SW480 (cell line): ENCODE results near the gene NMT2.
"Not testable (repeated sequence)": the region's sequence is repeated elsewhere in the genome, so short reads cannot be mapped to it uniquely, and the experiment has no call there.

ENCODE experiments used
- DNase-seq: peaks from one replicate; pipeline ENCODE4 v3.0.0-alpha.2; 2016; ENCODE audit warnings: low spot score

NMT2 gene

GRCh38 chr10:15168291-15168785, at the start of gene NMT2:
Gene NMT2 (minus strand): TSS chr10:15168693. CDS start chr10:15168612, 81 bp downstream.
- DNase-seq, result peak; percentile 86

- no peak for DNase-seq
Measured at GRCh38 chr10:15216700-15217099, 48.2 kb upstream of the NMT2 start.

- DNase-seq, result no peak
Measured at GRCh38 chr10:15214237-15214636, 45.7 kb upstream of the NMT2 start.

- no peak for DNase-seq
Measured at GRCh38 chr10:15213461-15213861, 45.0 kb upstream of the NMT2 start.

DNA sequence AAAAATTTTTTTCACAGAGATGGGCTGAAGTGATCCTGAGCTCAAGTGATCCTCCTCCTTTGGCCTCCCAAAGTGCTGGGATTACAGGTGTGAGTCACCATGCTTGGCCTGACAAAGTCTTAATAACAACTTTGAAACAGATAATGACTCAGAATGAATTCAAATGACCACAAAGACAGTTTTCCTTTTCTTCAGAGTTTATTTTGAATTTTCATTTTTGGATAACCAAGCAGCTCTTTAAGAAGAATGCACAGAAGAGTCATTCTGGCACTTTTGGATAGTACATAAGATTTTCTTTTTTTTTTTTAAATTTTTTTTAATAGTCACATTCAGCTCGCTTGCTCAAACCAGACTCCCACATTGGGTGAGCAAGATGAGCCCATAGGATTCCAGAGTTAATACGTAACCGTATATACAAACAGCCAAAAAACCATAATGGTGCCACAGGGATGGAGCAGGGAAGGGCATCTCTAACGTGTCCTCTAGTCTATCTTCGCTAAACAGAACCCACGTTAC, 43.0 kb upstream of the NMT2 start:
- no peak for DNase-seq

DNA sequence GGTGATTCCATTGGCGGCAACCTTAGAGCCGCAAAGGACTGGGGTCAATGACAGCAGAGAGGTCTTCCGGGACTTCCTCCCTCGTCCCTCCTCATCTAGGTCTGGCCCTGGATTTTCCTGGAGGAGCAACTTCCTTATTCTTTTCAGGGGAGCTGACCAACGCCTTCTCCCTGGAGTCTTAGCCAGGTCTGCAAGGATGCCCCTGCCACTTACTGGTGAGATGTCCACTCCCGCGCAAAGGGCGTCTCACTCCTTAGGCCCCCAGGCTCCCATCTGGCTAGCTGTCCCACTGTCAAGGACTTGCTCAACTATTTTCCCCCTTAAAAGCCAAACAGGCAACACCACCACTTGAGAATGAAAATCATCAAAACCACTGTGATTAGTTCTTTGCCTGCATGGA, 42.0 kb upstream of the NMT2 start:
- DNase-seq, result no peak

DNA sequence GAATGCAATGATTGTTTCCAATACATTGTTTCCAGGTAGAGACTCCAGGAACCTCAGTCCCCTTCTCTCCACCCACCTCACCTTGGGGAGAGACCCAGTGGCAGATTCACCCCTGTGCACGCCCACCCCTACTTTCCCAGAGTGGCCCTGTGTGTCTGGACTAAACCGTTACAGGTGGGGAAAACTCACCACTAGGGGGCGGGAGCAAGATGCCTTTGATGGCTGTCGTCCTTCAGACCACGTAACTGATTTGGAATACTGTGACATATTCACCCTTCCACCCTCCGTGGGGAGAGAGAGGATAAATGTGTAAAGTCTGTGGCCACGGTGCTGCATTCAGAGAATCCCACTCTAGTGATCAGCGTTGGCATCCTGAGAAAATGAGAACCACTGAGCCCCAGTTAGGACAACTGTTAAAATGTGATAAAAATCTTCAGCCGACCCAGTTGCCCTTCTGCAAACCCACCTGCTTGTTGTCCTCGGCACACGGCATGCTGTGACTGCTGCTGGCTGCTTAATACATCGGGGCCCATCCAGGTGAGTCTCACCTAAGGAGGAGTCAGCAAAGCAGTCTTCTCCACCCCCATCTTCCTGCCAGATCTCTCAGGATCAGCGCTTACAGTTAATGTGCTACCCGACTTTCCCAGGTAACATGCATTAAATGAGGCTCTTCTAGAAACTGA, 41.5 kb upstream of the NMT2 start:
- DNase-seq, result peak; percentile 64

DNA sequence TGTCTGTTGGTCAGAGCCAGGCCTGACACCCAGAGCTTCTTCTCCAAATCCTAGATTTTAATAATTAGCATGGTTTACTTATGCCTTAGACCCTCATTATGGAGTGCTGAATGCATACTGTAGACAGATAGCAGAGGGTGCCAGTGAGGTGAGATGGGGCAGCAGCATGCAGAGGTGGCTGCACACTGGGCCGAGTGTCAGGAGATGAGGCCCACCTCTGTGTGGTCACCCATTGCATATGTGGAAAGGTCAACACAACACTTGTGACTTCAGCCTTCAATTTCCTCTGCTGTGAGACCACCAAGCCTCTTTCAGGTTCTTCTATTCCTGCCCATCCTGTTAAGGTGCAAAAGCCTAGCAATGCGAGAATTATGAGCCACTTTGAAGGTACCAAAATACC, 39.7 kb upstream of the NMT2 start:
- DNase-seq, result no peak

DNA sequence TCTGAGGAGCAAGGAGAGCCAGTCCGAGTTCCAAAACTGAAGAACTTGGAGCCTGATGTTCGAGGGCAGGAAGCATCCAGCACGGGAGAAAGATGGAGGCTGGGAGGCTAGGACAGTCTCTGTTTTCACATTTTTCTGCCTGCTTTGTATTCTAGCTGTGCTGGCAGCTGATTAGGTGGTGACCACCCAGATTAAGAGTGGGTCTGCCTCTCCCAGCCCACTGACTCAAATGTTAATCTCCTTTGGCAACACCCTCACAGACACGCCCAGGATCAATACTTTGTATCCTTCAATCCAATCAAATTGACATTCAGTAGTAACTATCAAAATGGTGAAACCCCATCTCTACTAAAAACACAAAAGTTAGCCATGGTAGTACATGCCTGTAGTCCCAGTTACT, 38.9 kb upstream of the NMT2 start:
- DNase-seq, result not testable (repeated sequence)

GRCh38 chr10:15202639-15203038, 34.1 kb upstream of the NMT2 start:
- no peak for DNase-seq

DNA sequence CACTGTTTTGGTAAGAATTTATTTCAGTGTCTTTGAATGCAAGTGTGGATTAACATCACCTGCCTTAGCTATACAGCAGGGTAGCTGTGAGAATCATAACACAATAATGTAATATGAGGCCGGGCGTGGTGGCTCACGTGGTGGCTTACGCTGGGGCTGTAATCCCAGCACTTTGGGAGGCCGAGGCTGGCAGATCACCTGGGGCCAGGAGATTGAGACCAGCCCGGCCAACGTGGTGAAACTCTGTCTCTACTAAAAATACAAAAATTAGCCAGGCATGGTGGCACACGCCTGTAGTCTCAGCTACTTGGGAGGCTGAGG, 33.8 kb upstream of the NMT2 start:
- not testable (repeated sequence) for DNase-seq

DNA sequence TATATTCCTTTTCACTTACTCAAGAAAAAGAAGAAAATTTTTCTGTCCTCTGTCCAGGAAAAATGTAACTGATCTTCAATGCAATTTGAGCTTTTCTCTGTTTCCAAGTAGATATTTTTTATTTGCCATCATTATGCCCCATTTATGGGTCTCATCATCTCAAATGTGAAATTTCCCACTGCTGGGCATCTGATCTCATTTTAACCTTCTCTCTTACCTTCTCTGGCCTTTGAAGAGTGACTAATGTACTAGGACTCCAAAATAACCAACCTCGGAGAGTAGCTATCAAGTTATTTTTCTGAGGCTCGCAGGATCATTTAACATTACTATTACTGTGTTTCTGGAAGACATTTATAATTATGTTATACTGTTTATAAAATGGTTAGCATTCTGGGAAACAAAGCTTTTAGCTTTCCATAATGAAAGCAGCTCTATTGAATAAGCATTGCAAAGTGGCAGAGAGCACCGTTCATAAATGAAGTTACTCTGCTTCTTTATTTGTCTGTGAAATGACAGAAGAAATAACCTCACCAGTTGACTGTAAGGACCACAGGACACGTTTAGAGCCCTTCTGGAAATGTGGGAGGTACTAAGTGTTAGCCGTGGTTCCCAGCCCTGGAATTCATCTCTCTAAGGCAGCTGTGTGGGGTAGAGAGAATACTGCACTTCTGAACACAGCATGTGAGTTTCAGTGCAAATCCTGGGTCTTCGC, 33.3 kb upstream of the NMT2 start:
- peak; percentile 72 for DNase-seq

DNA sequence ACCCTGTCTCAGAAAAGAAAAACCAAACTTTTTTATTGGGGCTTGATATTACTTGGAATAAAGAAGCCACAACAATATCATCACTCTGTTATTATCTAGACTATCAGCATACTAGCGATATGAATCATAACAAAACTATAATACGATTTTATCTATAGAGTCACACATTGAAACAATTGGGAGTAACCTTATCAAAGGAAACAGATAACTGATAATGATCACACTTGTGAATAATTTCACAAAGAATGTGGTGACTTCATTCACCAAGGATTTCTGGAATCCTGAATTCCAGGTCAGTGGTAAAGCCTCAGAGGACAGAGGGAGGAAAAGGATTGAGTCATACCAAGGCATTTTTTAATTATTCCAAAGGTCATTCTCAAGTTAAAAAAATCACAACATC, 32.1 kb upstream of the NMT2 start:
- peak; percentile 90 for DNase-seq

- no peak for DNase-seq
Measured at GRCh38 chr10:15197911-15198310, 29.4 kb upstream of the NMT2 start.

DNA sequence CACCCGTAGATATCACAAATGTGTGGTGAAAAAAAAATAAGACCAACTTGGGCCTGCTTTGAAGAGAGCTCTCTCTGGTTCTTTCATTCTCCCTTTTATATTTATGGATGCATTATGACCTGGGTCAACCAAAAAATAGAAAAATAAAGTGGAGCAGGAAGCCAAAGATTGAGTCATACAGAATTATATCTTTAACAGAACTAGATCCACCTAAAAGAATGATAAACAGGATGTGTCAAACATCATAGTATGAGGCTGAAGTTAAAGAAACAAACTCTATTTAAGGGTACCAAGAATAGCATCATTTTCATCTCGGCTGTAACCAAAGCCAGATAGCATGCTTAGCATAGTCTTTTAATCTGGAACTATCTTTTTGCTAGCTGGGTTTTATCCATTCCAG, 28.8 kb upstream of the NMT2 start:
- DNase-seq, result no peak

- no peak for DNase-seq
Measured at GRCh38 chr10:15196021-15196834, 27.7 kb upstream of the NMT2 start.

- no peak for DNase-seq
Measured at GRCh38 chr10:15189133-15189885, 20.8 kb upstream of the NMT2 start.

- no peak for DNase-seq
Measured at GRCh38 chr10:15188603-15189002, 20.1 kb upstream of the NMT2 start.

- DNase-seq, result no peak
Measured at GRCh38 chr10:15183689-15184481, 15.4 kb upstream of the NMT2 start.

- peak; percentile 57 for DNase-seq
Measured at GRCh38 chr10:15182540-15183207, 14.2 kb upstream of the NMT2 start.
